ENCODE measurements around the gene RASSF3. TPM values are rescaled to one million over a fixed set of nuclear protein-coding genes. Genes with fewer than 3 reads are reported as not detected.
"Not testable (repeated sequence)": the region's sequence is repeated elsewhere in the genome, so short reads cannot be mapped to it uniquely, and the experiment has no call there.

The RASSF3 gene
- total RNA-seq, 2 donors from 2014 or later, result 52.0 to 54.5 TPM

- H3K27ac ChIP-seq (ENCODE audit: low read depth, low read length), result peak overlapping the region; percentile 54
- H3K4me3 Mint-ChIP-seq, result no peak overlapping the region
These were observed 15.2 kb downstream of the RASSF3 start for GRCh38 chr12:64625243-64626077.

GRCh38 chr12:64626588-64626987 lies 16.3 kb downstream of the RASSF3 start:
- Mint-ChIP-seq H3K36me3 (ENCODE audit: low read depth) (peaks cover 19% of the 10 kb centered on the region), H3K4me1 (peaks cover 22% of the 10 kb centered on the region)
- not testable (repeated sequence) for H3K9ac ChIP-seq (ENCODE audit: extremely low read depth, low read length, poor library complexity, severe bottlenecking); H3K4me3 ChIP-seq (ENCODE audit: low read length); H3K4me1 ChIP-seq (ENCODE audit: control insufficient read depth, insufficient read depth, low read length); H3K27me3 ChIP-seq (ENCODE audit: control insufficient read depth, insufficient read depth, low read length, poor library complexity, severe bottlenecking); H3K9me3 Mint-ChIP-seq; H3K4me3 Mint-ChIP-seq; DNase-seq; H3K27me3 Mint-ChIP-seq (ENCODE audit: insufficient read depth); H3K27ac ChIP-seq (ENCODE audit: low read depth, low read length); H3K9me3 ChIP-seq (ENCODE audit: control insufficient read depth, low read length); H3K36me3 ChIP-seq (ENCODE audit: control insufficient read depth, insufficient read depth, low read length); H3K27ac Mint-ChIP-seq
- 91 to 100% methylated on average over 1 of the region's 1 CpG for WGBS, 2 experiments (ENCODE audit: insufficient coverage in 1 of 2, insufficient read length in 1 of 2)

More at GRCh38 chr12:64625243-64626077, 15.2 kb downstream of the RASSF3 start:
- DNase-seq, result no peak
- Mint-ChIP-seq H3K36me3 (ENCODE audit: low read depth) (peaks cover 10% of the 10 kb centered on the region), H3K9me3 (no peaks in the 10 kb centered on the region), H3K27me3 (ENCODE audit: insufficient read depth) (no peaks in the 10 kb centered on the region), H3K27ac (peak overlapping the region; percentile 59), H3K4me1 (peaks cover 22% of the 10 kb centered on the region)
- no peak overlapping the region for H3K9ac ChIP-seq (ENCODE audit: extremely low read depth, low read length, poor library complexity, severe bottlenecking)
- H3K27me3 ChIP-seq (ENCODE audit: control insufficient read depth, insufficient read depth, low read length, poor library complexity, severe bottlenecking), result no peaks in the 10 kb centered on the region
- H3K4me1 ChIP-seq (ENCODE audit: control insufficient read depth, insufficient read depth, low read length), result no peaks in the 10 kb centered on the region
- 87 to 89% methylated on average over 12 to 13 of the region's 15 CpGs for WGBS, 2 experiments (ENCODE audit: insufficient coverage in 1 of 2, insufficient read length in 1 of 2)
- H3K36me3 ChIP-seq (ENCODE audit: control insufficient read depth, insufficient read depth, low read length), result peaks cover 4% of the 10 kb centered on the region
- no peaks in the 10 kb centered on the region for H3K9me3 ChIP-seq (ENCODE audit: control insufficient read depth, low read length)
- TF ChIP-seq CTCF (conservative IDR thresholded peaks at IDR 0.05), result no peak
- no peak overlapping the region for H3K4me3 ChIP-seq (ENCODE audit: low read length)

- no peak overlapping the region for H3K27ac ChIP-seq (ENCODE audit: low read depth, low read length)
- no peak for DNase-seq
- no peak overlapping the region for H3K27ac Mint-ChIP-seq
- H3K4me3 Mint-ChIP-seq, result no peak overlapping the region
- H3K36me3 Mint-ChIP-seq (ENCODE audit: low read depth), result peaks cover 29% of the 10 kb centered on the region
- no peaks in the 10 kb centered on the region for H3K27me3 Mint-ChIP-seq (ENCODE audit: insufficient read depth)
- H3K4me3 ChIP-seq (ENCODE audit: low read length), result no peak overlapping the region
- peaks cover 2% of the 10 kb centered on the region for H3K9me3 Mint-ChIP-seq
- TF ChIP-seq CTCF (conservative IDR thresholded peaks at IDR 0.05), result no peak
- H3K4me1 ChIP-seq (ENCODE audit: control insufficient read depth, insufficient read depth, low read length), result peaks cover 4% of the 10 kb centered on the region
- no peak overlapping the region for H3K9ac ChIP-seq (ENCODE audit: extremely low read depth, low read length, poor library complexity, severe bottlenecking)
- peaks cover 31% of the 10 kb centered on the region for H3K4me1 Mint-ChIP-seq
- H3K36me3 ChIP-seq (ENCODE audit: control insufficient read depth, insufficient read depth, low read length), result peaks cover 4% of the 10 kb centered on the region
- H3K9me3 ChIP-seq (ENCODE audit: control insufficient read depth, low read length), result no peaks in the 10 kb centered on the region
- no peaks in the 10 kb centered on the region for H3K27me3 ChIP-seq (ENCODE audit: control insufficient read depth, insufficient read depth, low read length, poor library complexity, severe bottlenecking)
These were observed 17.5 kb downstream of the RASSF3 start for GRCh38 chr12:64627771-64628170.

Measured in endodermal cell (in vitro differentiated cells).